HCT116 (cell line): Measurements from ENCODE around the gene CMTM6. TPM values are rescaled to one million over a fixed set of nuclear protein-coding genes. Genes with fewer than 3 reads are reported as not detected.

Experiments
- ATAC-seq: fragments of 200-7000 bp; cut with Tn5 transposase; 2 replicates; pipeline ENCODE4 v1.9.1; 2020; ENCODE audit warnings: mild to moderate bottlenecking, moderate library complexity
- BruUV-seq: library from RNA; stranded (reverse); fragments of 400-500 nt; replicated peaks from 2 replicates; lab custom pipeline; 2021; lab: Mats Ljungman, UMichigan
- CTCF ChIA-PET: fragments of 300-600 bp; sonication (Branson Sonifier 250); formaldehyde crosslinking; loops from one replicate; lab custom pipeline; 2021; ENCODE audit warnings: antibody characterized with exemption; lab: Charles Lee
- POLR2A ChIA-PET: fragments of 300-600, 350-600 bp; sonication (Branson Sonifier 250); formaldehyde crosslinking; loops from one replicate; lab custom pipeline; 2021; ENCODE audit warnings: antibody characterized with exemption; lab: Charles Lee
- RAD21 ChIA-PET, 2 experiments: fragments of 300-600 bp; sonication (Branson Sonifier 250); formaldehyde crosslinking; loops; one replicate each; lab custom pipeline; 2023; ENCODE audit warnings: low total read pairs in 2 of 2; ENCODE audit not compliant: uncharacterized antibody in 2 of 2, unreplicated experiment in 2 of 2, low non-redundant PET in 1 of 2; lab: Charles Lee
- DNase-seq: peaks from one replicate; pipeline ENCODE4 v3.0.0-alpha.2; 2010; ENCODE audit warnings: low read depth, low spot score
- H2AFZ ChIP-seq: fragments of 200-600 bp; shearing (Covaris generic), sonication (generic); 2 replicates; pipeline ENCODE4 v1.6.1; 2017; ENCODE audit warnings: low read depth, mixed run types, mixed read lengths, antibody characterized with exemption, low read length; ENCODE audit not compliant: poor library complexity, severe bottlenecking
- H3K27ac ChIP-seq: 2 replicates; pipeline ENCODE4 v1.5.1; 2012; ENCODE audit warnings: low read depth, low read length
- H3K27me3 ChIP-seq: fragments of 200-600 bp; sonication (generic); 2 replicates; pipeline ENCODE4 v1.6.1; 2016; ENCODE audit warnings: mixed run types, low read length, mixed read lengths; ENCODE audit not compliant: insufficient read depth
- H3K36me3 ChIP-seq, 2 experiments: fragments of 200-500 bp in 1 of 2; fragments of 200-600 bp in 1 of 2; sonication (Bioruptor generic) in 1 of 2; sonication (generic) in 1 of 2; 2 replicates each; pipeline versions ENCODE4 v1.5.1 to v1.6.1; 2014 to 2016; ENCODE audit warnings: low read length in 2 of 2, inconsistent platforms in 1 of 2, mixed read lengths in 1 of 2, mixed run types in 1 of 2; ENCODE audit not compliant: insufficient read depth in 2 of 2, control insufficient read depth in 1 of 2
- H3K4me1 ChIP-seq, 2 experiments: fragments of 200-600 bp in 1 of 2; sonication (generic) in 1 of 2; 2 replicates each; pipeline versions ENCODE4 v1.5.1 to v1.6.1; 2012 to 2017; ENCODE audit warnings: low read length in 2 of 2, inconsistent platforms in 1 of 2, mild to moderate bottlenecking in 1 of 2, mixed read lengths in 1 of 2, mixed run types in 1 of 2, moderate library complexity in 1 of 2; ENCODE audit not compliant: insufficient read depth in 2 of 2, control insufficient read depth in 1 of 2
- H3K4me2 ChIP-seq: fragments of 200-600 bp; sonication (generic); 2 replicates; pipeline ENCODE4 v1.6.1; 2017; ENCODE audit warnings: mixed run types, low read length, mixed read lengths
- H3K4me3 ChIP-seq, 2 experiments: fragments of 200-600 bp in 1 of 2; sonication (generic) in 1 of 2; replicated peaks in 1 of 2; 2 replicates each; pipeline ENCODE4 v1.5.1; 2011 to 2016; ENCODE audit warnings: low read length in 2 of 2, control low read depth in 1 of 2, low read depth in 1 of 2, mild to moderate bottlenecking in 1 of 2, mixed read lengths in 1 of 2, mixed run types in 1 of 2
- H3K79me2 ChIP-seq: fragments of 200-600 bp; sonication (generic); 2 replicates; pipeline ENCODE4 v1.6.1; 2017; ENCODE audit warnings: mild to moderate bottlenecking, mixed run types, low read length, moderate library complexity, mixed read lengths; ENCODE audit not compliant: insufficient read depth
- H3K9ac ChIP-seq: fragments of 200-600 bp; sonication (generic); 2 replicates; pipeline ENCODE4 v1.6.1; 2016; ENCODE audit warnings: low read length, mixed read lengths
- H3K9me2 ChIP-seq: fragments of 200-600 bp; sonication (generic), shearing (Covaris generic); 2 replicates; pipeline ENCODE4 v1.6.1; 2017; ENCODE audit warnings: mixed run types, mild to moderate bottlenecking, moderate library complexity; ENCODE audit not compliant: insufficient read depth
- H3K9me3 ChIP-seq, 2 experiments: fragments of 200-500 bp in 1 of 2; fragments of 200-600 bp in 1 of 2; sonication (Bioruptor generic) in 1 of 2; sonication (generic) in 1 of 2; 2 replicates each; pipeline ENCODE4 v1.6.1; 2014 to 2017; ENCODE audit warnings: low read length in 2 of 2, mixed read lengths in 2 of 2, inconsistent platforms in 1 of 2, low read depth in 1 of 2, mild to moderate bottlenecking in 1 of 2, mixed run types in 1 of 2, moderate library complexity in 1 of 2; ENCODE audit not compliant: control insufficient read depth in 1 of 2, insufficient read depth in 1 of 2
- H4K20me1 ChIP-seq: fragments of 200-600 bp; sonication (generic), shearing (Covaris generic); 2 replicates; pipeline ENCODE4 v1.6.1; 2017; ENCODE audit warnings: mixed run types, mild to moderate bottlenecking, moderate library complexity; ENCODE audit not compliant: insufficient read depth
- CBX3 ChIP-seq: IDR thresholded peaks from 2 replicates; pipeline ENCODE4 v1.6.1; 2012; ENCODE audit warnings: low read depth
- CEBPB ChIP-seq: IDR thresholded peaks from 2 replicates; pipeline ENCODE4 v1.6.1; 2012; ENCODE audit warnings: low read depth
- CTCF ChIP-seq, 3 experiments: fragments of 200-600 bp in 1 of 3; sonication (generic) in 1 of 3; IDR thresholded peaks in 2 of 3; conservative IDR thresholded peaks in 1 of 3; 2 replicates each; pipeline ENCODE4 v1.5.1; 2012 to 2017; ENCODE audit warnings: low read depth in 2 of 3, low read length in 2 of 3, antibody characterized with exemption in 1 of 3, borderline replicate concordance in 1 of 3, control low read depth in 1 of 3, mild to moderate bottlenecking in 1 of 3, mixed read lengths in 1 of 3, mixed run types in 1 of 3, moderate library complexity in 1 of 3; ENCODE audit not compliant: insufficient read depth in 1 of 3
- ELF1 ChIP-seq: IDR thresholded peaks from 2 replicates; pipeline ENCODE4 v1.6.1; 2012; ENCODE audit warnings: low read depth, borderline replicate concordance
- EZH2 ChIP-seq: fragments of 200-600 bp; sonication (generic); IDR thresholded peaks from 2 replicates; pipeline ENCODE4 v1.6.1; 2017; ENCODE audit warnings: antibody characterized with exemption, mixed run types
- EZH2phosphoT487 ChIP-seq: fragments of 200-600 bp; IDR thresholded peaks from 2 replicates; pipeline ENCODE4 v1.6.1; 2018; ENCODE audit warnings: antibody characterized with exemption, borderline replicate concordance
- FOSL1 ChIP-seq: IDR thresholded peaks from 2 replicates; pipeline ENCODE4 v1.6.1; 2012; ENCODE audit warnings: low read depth
- POLR2A ChIP-seq: IDR thresholded peaks from 2 replicates; pipeline ENCODE4 v1.7.0; 2011; ENCODE audit warnings: borderline replicate concordance; ENCODE audit not compliant: insufficient read depth, insufficient read length; ENCODE audit errors: extremely low read depth
- POLR2AphosphoS5 ChIP-seq: IDR thresholded peaks from 2 replicates; pipeline ENCODE4 v1.6.1; 2011; ENCODE audit warnings: mild to moderate bottlenecking, low read depth, low read length, moderate library complexity
- SP1 ChIP-seq: IDR thresholded peaks from 2 replicates; pipeline ENCODE4 v1.6.1; 2012; ENCODE audit warnings: low read depth
- SRF ChIP-seq: IDR thresholded peaks from 2 replicates; pipeline ENCODE4 v1.6.1; 2012; ENCODE audit warnings: low read depth
- TCF7L2 ChIP-seq: IDR thresholded peaks from 2 replicates; pipeline ENCODE4 v1.7.0; 2011; ENCODE audit warnings: borderline replicate concordance, inconsistent platforms; ENCODE audit not compliant: insufficient read depth, insufficient read length; ENCODE audit errors: extremely low read depth
- YY1 ChIP-seq: IDR thresholded peaks from 2 replicates; pipeline ENCODE4 v1.6.1; 2011; ENCODE audit warnings: low read length, low read depth, moderate library complexity, mild to moderate bottlenecking; ENCODE audit not compliant: insufficient replicate concordance; ENCODE audit errors: extremely low read depth
- ZBTB33 ChIP-seq: IDR thresholded peaks from 2 replicates; pipeline ENCODE4 v1.6.1; 2011; ENCODE audit warnings: mild to moderate bottlenecking, low read length, moderate library complexity; ENCODE audit not compliant: insufficient replicate concordance; ENCODE audit errors: extremely low read depth
- ZFX ChIP-seq: fragments of 450-650 bp; IDR thresholded peaks from 2 replicates; pipeline ENCODE4 v1.6.1; 2017
- ZNF274 ChIP-seq: fragments of 200-500 bp; sonication (Bioruptor generic); IDR thresholded peaks from 2 replicates; pipeline ENCODE4 v1.6.1; 2014; ENCODE audit warnings: mild to moderate bottlenecking, low read depth, low read length, inconsistent platforms
- intact Hi-C: fragments of 100-400 bp; cut with micrococcal nuclease; formaldehyde crosslinking; loops from 2 replicates; pipeline ENCODE4 v1.10.0; 2022
- total RNA-seq: library from RNA; stranded (reverse); gene quantifications from one replicate; pipeline ENCODE4 v1.2.1, GENCODE V29; 2021; ENCODE audit not compliant: unreplicated experiment
- TF ChIP-seq, protein P1 (sequence below): IDR thresholded peaks from 2 replicates; pipeline ENCODE4 v1.6.1; 2012
- TF ChIP-seq, protein P2 (sequence below): IDR thresholded peaks from 2 replicates; pipeline ENCODE4 v1.6.1; 2012; ENCODE audit warnings: low read depth

Gene CMTM6
- total RNA-seq, 1 experiment from 2014 or later, result 41.1 TPM

- CTCF ChIA-PET, result no interaction called here
- no peak for DNase-seq
- RAD21 ChIA-PET, result no interaction called here
- Histone ChIP-seq H3K27ac (no peak overlapping the region), H3K79me2 (peaks cover 26% of the 10 kb centered on the region), H3K9me2 (no peaks in the 10 kb centered on the region), H2AFZ (no peak overlapping the region), H4K20me1 (peaks cover 3% of the 10 kb centered on the region; the same call in 1 of the 2 replicates), H3K4me1 (peaks cover 8 to 17% of the 10 kb centered on the region in 2 experiments; a peak in 3 of 4 replicates), H3K9me3 (no peaks in the 10 kb centered on the region), H3K9ac (no peak overlapping the region), H3K27me3 (no peaks in the 10 kb centered on the region), H3K36me3 (no peaks in the 10 kb centered on the region), H3K4me2 (no peak overlapping the region), H3K4me3 (no peak overlapping the region)
- no peak for ATAC-seq
- intact Hi-C loops, result no loop called here
- POLR2A ChIA-PET, result no interaction called here
- TF ChIP-seq POLR2AphosphoS5 (no peak), POLR2A (no peak), EZH2 (no peak), ZNF274 (no peak), YY1 (no peak), CEBPB (no peak), SP1 (no peak), ZFX (no peak), TCF7L2 (no peak), ZBTB33 (no peak), CTCF (IDR thresholded peaks at IDR 0.05 in 2 of 3, conservative IDR thresholded peaks at IDR 0.05 in 1 of 3; ENCODE audit: borderline replicate concordance in 1 of 3, insufficient read depth in 1 of 3, low read depth in 2 of 3, low read length in 2 of 3) (no peak), ELF1 (no peak), EZH2phosphoT487 (no peak), CBX3 (no peak), SRF (no peak), FOSL1 (no peak)
- TF ChIP-seq, protein P1, sequence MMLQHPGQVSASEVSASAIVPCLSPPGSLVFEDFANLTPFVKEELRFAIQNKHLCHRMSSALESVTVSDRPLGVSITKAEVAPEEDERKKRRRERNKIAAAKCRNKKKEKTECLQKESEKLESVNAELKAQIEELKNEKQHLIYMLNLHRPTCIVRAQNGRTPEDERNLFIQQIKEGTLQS, result no peak
- TF ChIP-seq, protein P2, sequence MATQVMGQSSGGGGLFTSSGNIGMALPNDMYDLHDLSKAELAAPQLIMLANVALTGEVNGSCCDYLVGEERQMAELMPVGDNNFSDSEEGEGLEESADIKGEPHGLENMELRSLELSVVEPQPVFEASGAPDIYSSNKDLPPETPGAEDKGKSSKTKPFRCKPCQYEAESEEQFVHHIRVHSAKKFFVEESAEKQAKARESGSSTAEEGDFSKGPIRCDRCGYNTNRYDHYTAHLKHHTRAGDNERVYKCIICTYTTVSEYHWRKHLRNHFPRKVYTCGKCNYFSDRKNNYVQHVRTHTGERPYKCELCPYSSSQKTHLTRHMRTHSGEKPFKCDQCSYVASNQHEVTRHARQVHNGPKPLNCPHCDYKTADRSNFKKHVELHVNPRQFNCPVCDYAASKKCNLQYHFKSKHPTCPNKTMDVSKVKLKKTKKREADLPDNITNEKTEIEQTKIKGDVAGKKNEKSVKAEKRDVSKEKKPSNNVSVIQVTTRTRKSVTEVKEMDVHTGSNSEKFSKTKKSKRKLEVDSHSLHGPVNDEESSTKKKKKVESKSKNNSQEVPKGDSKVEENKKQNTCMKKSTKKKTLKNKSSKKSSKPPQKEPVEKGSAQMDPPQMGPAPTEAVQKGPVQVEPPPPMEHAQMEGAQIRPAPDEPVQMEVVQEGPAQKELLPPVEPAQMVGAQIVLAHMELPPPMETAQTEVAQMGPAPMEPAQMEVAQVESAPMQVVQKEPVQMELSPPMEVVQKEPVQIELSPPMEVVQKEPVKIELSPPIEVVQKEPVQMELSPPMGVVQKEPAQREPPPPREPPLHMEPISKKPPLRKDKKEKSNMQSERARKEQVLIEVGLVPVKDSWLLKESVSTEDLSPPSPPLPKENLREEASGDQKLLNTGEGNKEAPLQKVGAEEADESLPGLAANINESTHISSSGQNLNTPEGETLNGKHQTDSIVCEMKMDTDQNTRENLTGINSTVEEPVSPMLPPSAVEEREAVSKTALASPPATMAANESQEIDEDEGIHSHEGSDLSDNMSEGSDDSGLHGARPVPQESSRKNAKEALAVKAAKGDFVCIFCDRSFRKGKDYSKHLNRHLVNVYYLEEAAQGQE, result no peak
- BruUV-seq, result no TSS peak
These were observed 3.1 kb downstream of the CMTM6 start for GRCh38 chr3:32499585-32499984.
